MM.1S (cell line): Measurements from ENCODE around the gene PLSCR2.
"Not testable (repeated sequence)": the region's sequence is repeated elsewhere in the genome, so short reads cannot be mapped to it uniquely, and the experiment has no call there.

Experiments used
- DNase-seq: peaks from one replicate; pipeline ENCODE4 v3.0.0-alpha.2; 2015
- H2AFZ ChIP-seq: fragments of 300-600 bp; sonication (generic); 2 replicates; pipeline ENCODE4 v1.6.0; 2016; ENCODE audit warnings: antibody characterized with exemption, low read length
- H3F3A ChIP-seq: fragments of 300-600 bp; sonication (generic); 2 replicates; pipeline ENCODE4 v1.6.1; 2016; ENCODE audit warnings: mild to moderate bottlenecking, antibody characterized with exemption, low read length, moderate library complexity, mixed read lengths; ENCODE audit not compliant: insufficient read depth
- H3K27ac ChIP-seq: fragments of 300-600 bp; sonication (generic); 2 replicates; pipeline ENCODE4 v1.5.1; 2016; ENCODE audit warnings: mild to moderate bottlenecking, low read length
- H3K27me3 ChIP-seq: fragments of 300-600 bp; sonication (generic); replicated peaks from 2 replicates; pipeline ENCODE4 v1.6.0; 2016; ENCODE audit warnings: low read length; ENCODE audit not compliant: insufficient read depth
- H3K36me3 ChIP-seq: fragments of 300-600 bp; sonication (generic); replicated peaks from 2 replicates; pipeline ENCODE4 v1.6.1; 2016; ENCODE audit warnings: mild to moderate bottlenecking, low read length, mixed read lengths; ENCODE audit not compliant: insufficient read depth
- H3K4me1 ChIP-seq: fragments of 300-600 bp; sonication (generic); 2 replicates; pipeline ENCODE4 v1.6.1; 2016; ENCODE audit warnings: low read length, mixed read lengths
- H3K4me2 ChIP-seq: fragments of 300-600 bp; sonication (generic); 2 replicates; pipeline ENCODE4 v1.6.0; 2016; ENCODE audit warnings: low read depth, low read length
- H3K4me3 ChIP-seq: fragments of 300-600 bp; sonication (generic); 2 replicates; pipeline ENCODE4 v1.5.1; 2016; ENCODE audit warnings: low read length, mixed read lengths
- H3K79me2 ChIP-seq: fragments of 300-600 bp; sonication (generic); 2 replicates; pipeline ENCODE4 v1.6.1; 2016; ENCODE audit warnings: mixed run types, low read length, mixed read lengths
- H3K9ac ChIP-seq: fragments of 300-600 bp; sonication (generic); 2 replicates; pipeline ENCODE4 v1.6.1; 2016; ENCODE audit warnings: low read length, mixed read lengths
- H3K9me2 ChIP-seq: fragments of 300-600 bp; sonication (generic); replicated peaks from 2 replicates; pipeline ENCODE4 v1.6.1; 2016; ENCODE audit warnings: mild to moderate bottlenecking, low read length, mixed read lengths; ENCODE audit not compliant: insufficient read depth
- H3K9me3 ChIP-seq: fragments of 300-600 bp; sonication (generic); replicated peaks from 2 replicates; pipeline ENCODE4 v1.6.1; 2016; ENCODE audit warnings: mild to moderate bottlenecking, low read length, mixed read lengths; ENCODE audit not compliant: insufficient read depth
- H4K20me1 ChIP-seq: fragments of 300-600 bp; sonication (generic); 2 replicates; pipeline ENCODE4 v1.6.1; 2016; ENCODE audit warnings: mild to moderate bottlenecking, low read length, moderate library complexity, mixed read lengths; ENCODE audit not compliant: insufficient read depth
- CTCF ChIP-seq: fragments of 300-600 bp; sonication (generic); IDR thresholded peaks from 2 replicates; pipeline ENCODE4 v1.5.1; 2016; ENCODE audit warnings: antibody characterized with exemption, low read length, mixed read lengths
- EZH2 ChIP-seq: fragments of 300-600 bp; sonication (generic); optimal IDR thresholded peaks from 2 replicates; pipeline ENCODE3; 2017; ENCODE audit warnings: low read depth, mild to moderate bottlenecking, antibody characterized with exemption, low read length, mixed read lengths
- EZH2phosphoT487 ChIP-seq: fragments of 300-600 bp; sonication (generic); IDR thresholded peaks from 2 replicates; pipeline ENCODE4 v1.6.1; 2018; ENCODE audit warnings: antibody characterized with exemption, low read length

The PLSCR2 gene

GRCh38 chr3:146491303-146491702, 21.9 kb upstream of the PLSCR2 start:
- no peak overlapping the region for H3K4me2 ChIP-seq
- H3K4me3 ChIP-seq = no peak overlapping the region
- no peak overlapping the region for H3K9ac ChIP-seq
- no peak for TF ChIP-seq CTCF
- no peak for TF ChIP-seq EZH2
- TF ChIP-seq EZH2phosphoT487 = no peak
- no peaks in the 10 kb centered on the region for H3F3A ChIP-seq
- H2AFZ ChIP-seq = no peak overlapping the region
- H3K9me3 ChIP-seq = no peaks in the 10 kb centered on the region
- no peaks in the 10 kb centered on the region for H3K36me3 ChIP-seq
- no peaks in the 10 kb centered on the region for H4K20me1 ChIP-seq
- DNase-seq = no peak
- H3K4me1 ChIP-seq = no peaks in the 10 kb centered on the region
- no peaks in the 10 kb centered on the region for H3K27me3 ChIP-seq
- no peaks in the 10 kb centered on the region for H3K9me2 ChIP-seq
- no peak overlapping the region for H3K27ac ChIP-seq
- H3K79me2 ChIP-seq = no peaks in the 10 kb centered on the region

GRCh38 chr3:146485297-146485696, 15.9 kb upstream of the PLSCR2 start:
- no peak overlapping the region for H3K4me3 ChIP-seq
- H3K4me2 ChIP-seq = no peak overlapping the region
- H3K27me3 ChIP-seq = no peaks in the 10 kb centered on the region
- no peaks in the 10 kb centered on the region for H4K20me1 ChIP-seq
- no peak overlapping the region for H3K9ac ChIP-seq
- no peaks in the 10 kb centered on the region for H3K79me2 ChIP-seq
- no peaks in the 10 kb centered on the region for H3F3A ChIP-seq
- no peaks in the 10 kb centered on the region for H3K9me2 ChIP-seq
- H3K36me3 ChIP-seq = no peaks in the 10 kb centered on the region
- H3K9me3 ChIP-seq = no peaks in the 10 kb centered on the region
- DNase-seq = no peak
- H3K27ac ChIP-seq = no peak overlapping the region
- no peak overlapping the region for H2AFZ ChIP-seq
- no peaks in the 10 kb centered on the region for H3K4me1 ChIP-seq
- no peak for TF ChIP-seq CTCF
- TF ChIP-seq EZH2 = no peak
- TF ChIP-seq EZH2phosphoT487 = no peak

DNA sequence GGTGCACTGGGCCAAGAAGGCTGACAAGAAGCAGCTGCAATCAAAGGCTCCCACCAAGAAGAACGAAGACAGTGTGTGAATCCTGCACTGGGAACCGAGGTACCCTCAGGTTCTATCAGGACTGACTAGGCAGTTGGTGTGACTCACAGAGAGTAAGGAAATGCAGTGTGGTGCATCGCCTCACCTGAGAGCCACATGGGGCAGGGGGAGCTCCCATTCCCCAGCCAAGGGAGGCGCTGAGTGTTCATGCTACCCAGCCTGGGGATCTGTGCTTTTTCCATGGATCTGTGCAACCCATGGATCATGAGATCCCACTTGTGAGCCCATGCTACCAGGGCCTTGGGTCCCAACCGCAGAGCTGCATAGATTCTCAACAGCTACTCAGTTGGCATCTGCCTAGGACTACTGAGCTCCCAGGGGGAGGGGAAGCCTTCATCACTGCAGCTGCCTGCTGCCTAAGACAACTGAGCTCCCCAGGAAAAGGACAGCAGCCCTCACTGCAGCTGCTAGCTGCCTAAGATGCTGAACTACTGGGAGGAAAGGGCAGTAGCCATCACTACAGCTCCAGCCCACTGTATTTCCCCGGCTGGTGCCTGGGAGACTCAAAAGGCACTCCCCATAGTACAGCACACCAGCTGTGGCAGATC, 6.9 kb upstream of the PLSCR2 start:
- Histone ChIP-seq H3K9me3 (no peaks in the 10 kb centered on the region), H3K27me3 (no peaks in the 10 kb centered on the region), H3K4me3 (no peak overlapping the region), H4K20me1 (no peaks in the 10 kb centered on the region), H2AFZ (no peak overlapping the region), H3K27ac (no peak overlapping the region), H3F3A (no peaks in the 10 kb centered on the region), H3K4me2 (no peak overlapping the region), H3K79me2 (no peaks in the 10 kb centered on the region), H3K9me2 (no peaks in the 10 kb centered on the region), H3K4me1 (no peaks in the 10 kb centered on the region), H3K36me3 (no peaks in the 10 kb centered on the region), H3K9ac (no peak overlapping the region)
- DNase-seq = no peak
- TF ChIP-seq CTCF (no peak), EZH2phosphoT487 (no peak), EZH2 (no peak)

GRCh38 chr3:146474976-146475375, 5.6 kb upstream of the PLSCR2 start:
- not testable (repeated sequence) for H3K4me2 ChIP-seq, H3K9ac ChIP-seq, H3K27me3 ChIP-seq, H3K36me3 ChIP-seq, H3K9me3 ChIP-seq, H2AFZ ChIP-seq, H3F3A ChIP-seq, DNase-seq, H3K4me3 ChIP-seq, H3K79me2 ChIP-seq, H3K4me1 ChIP-seq, H3K9me2 ChIP-seq, H4K20me1 ChIP-seq, H3K27ac ChIP-seq
